Adrenal gland (tissue), 12 donors: ENCODE measurements around the gene ALDOA. TPM values are rescaled to one million over a fixed set of nuclear protein-coding genes. Genes with fewer than 3 reads are reported as not detected.
A peak's percentile ranks its signal among the peaks of the same experiment; 100 is the strongest.

Experiments used
- DNase-seq, 7 donors: peaks; one replicate each; pipeline ENCODE4 v3.0.0-alpha.2; 2019 to 2020
- H3K27ac ChIP-seq, 5 donors: fragments of 200-600 bp; sonication (generic) in 4 of 5; 1 replicate in 3 of 5; 2 replicates in 2 of 5; pipeline versions ENCODE4 v1.5.1 to v1.8.0; 2016 to 2020; ENCODE audit warnings: mild to moderate bottlenecking in 1 of 5
- H3K27me3 ChIP-seq: fragments of 200-600 bp; 2 replicates; pipeline ENCODE4 v1.8.0; 2021
- H3K36me3 ChIP-seq, 2 donors: fragments of 200-600 bp; replicated peaks in 1 of 2; 1 replicate in 1 of 2; 2 replicates in 1 of 2; pipeline versions ENCODE4 v1.5.1 to v1.8.0; 2018 to 2022
- H3K4me1 ChIP-seq, 2 donors: fragments of 200-600 bp; replicated peaks in 1 of 2; 1 replicate in 1 of 2; 2 replicates in 1 of 2; pipeline versions ENCODE4 v1.5.1 to v1.8.0; 2018 to 2021
- H3K4me3 ChIP-seq, 4 donors: fragments of 200-600 bp; sonication (generic) in 3 of 4; one replicate each; pipeline ENCODE4 v1.5.1; 2016 to 2018
- H3K9me3 ChIP-seq, 3 donors: fragments of 200-600 bp; sonication (generic) in 1 of 3; replicated peaks in 1 of 3; 1 replicate in 2 of 3; 2 replicates in 1 of 3; pipeline versions ENCODE4 v1.5.1 to v1.8.0; 2016 to 2021
- POLR2A ChIP-seq, 2 donors: fragments of 450-650 bp; IDR thresholded peaks; one replicate each; pipeline ENCODE4 v1.6.1; 2017; ENCODE audit warnings: antibody characterized with exemption in 2 of 2, mild to moderate bottlenecking in 2 of 2, moderate library complexity in 1 of 2
- whole genome bisulfite sequencing, 4 donors: extraction: QIAGEN DNeasy Blood & Tissue Kit in 2 of 4; methylation state at CpG; one replicate each; pipeline versions ENCODE4 v1.1.5 to v1.1.7; 2013 to 2017; 5-methylcytosine and 5-hydroxymethylcytosine counted together
- intact Hi-C, 2 donors: fragments of 100-400 bp; cut with DNase I; formaldehyde crosslinking; loops; one replicate each; pipeline versions ENCODE4 v1.14.1 to v1.15.0; 2022 to 2023
- polyA plus RNA-seq, 3 donors: library from polyadenylated mRNA; stranded (reverse); fragments of 200-250 nt in 2 of 3; fragments of 350-450 nt in 1 of 3; fragmentation: Illumina TruSeq in 1 of 3; extraction: RNeasy Lipid Tissue Mini Kit (QIAGEN cat#74804) in 1 of 3; gene quantifications; one replicate each; pipeline ENCODE4 v1.2.3, GENCODE V29; 2013 to 2014
- total RNA-seq, 9 donors: library from RNA; depleted of rRNA in 4 of 9; stranded (reverse); fragments of >200 nt in 4 of 9; fragments of 120-200 nt in 1 of 9; fragmentation: NEBNext Ultra II Directional in 1 of 9; extraction: Animal tissue kit (Norgen Biotek cat#: 25700) in 1 of 9; gene quantifications; one replicate each; pipeline versions ENCODE4 v1.1.0 to v1.2.4, GENCODE V29; 2013 to 2023
- TF ChIP-seq, protein P1 (sequence below), 6 experiments: fragments of 450-650 bp in 4 of 6; fragments of 200-600 bp in 2 of 6; sonication (generic) in 1 of 6; IDR thresholded peaks; 1 replicate in 5 of 6; 2 replicates in 1 of 6; pipeline versions ENCODE4 v1.5.1 to v1.8.0; 2016 to 2021; ENCODE audit warnings: antibody characterized with exemption in 6 of 6, mild to moderate bottlenecking in 2 of 6, moderate library complexity in 1 of 6
- donor health status: healthy with polysubstance abuse.
- donor health status: Bipolar disorder and iron deficiency.
- donor health status: DM: yes; HTN: yes; CAD: no.
- donor health status: DM: no; HTN: no; CAD: no.
- donor health status: DM: no; HTN: no; CAD: no.
- donor health status: DM: yes; HTN: yes; CAD: no.

The ALDOA gene
- total and polyA plus RNA-seq, 12 donors: 623 to 1,930 (median 1,345) TPM

DNA sequence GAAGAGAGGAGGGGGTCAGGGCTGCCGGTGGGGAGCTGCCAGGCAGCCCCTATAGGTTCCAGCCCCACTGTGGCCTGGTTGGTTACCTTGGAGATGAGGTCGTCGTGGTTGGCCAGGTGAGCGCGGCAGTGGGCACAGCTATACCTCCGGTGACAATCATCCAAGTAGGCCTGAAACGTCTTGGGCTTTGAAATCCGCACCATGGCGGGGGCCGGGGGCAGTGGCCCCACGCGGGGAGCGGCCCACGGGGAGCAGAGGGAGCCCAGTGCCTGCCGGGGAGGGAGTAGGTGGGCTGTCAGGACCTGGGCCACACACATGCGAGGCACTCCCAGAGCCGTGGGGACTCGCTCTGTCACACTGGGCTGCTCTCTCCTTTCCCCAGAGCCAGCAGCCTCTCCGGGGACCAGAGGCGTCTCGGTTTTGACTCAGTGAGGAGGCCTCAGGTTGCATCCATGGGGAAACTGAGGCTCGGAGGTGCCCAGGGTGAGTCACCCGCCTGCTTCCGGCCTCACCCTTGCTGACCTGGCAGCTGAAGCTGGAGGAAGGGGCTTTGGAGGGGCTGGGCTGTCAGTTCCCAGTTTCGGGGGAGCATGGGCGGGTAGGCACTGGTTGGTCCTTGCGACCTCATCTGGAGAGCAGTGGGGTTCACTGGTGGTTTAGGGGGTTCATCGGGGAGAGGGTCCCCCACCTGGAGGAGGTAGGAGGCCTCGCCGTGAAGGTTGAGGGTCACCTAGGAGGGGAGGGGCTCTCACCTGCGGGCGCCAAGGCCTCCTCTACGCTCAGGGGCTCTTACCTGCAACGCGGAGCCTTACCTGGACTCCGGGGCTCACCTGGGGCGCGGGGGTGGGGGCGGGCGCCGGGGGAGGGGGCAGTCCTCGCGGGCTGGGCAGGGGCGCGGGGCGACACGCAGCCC is 29.9 kb downstream of the ALDOA start:
- DNase-seq: peak in 3 of 7 donors; percentile 45 to 69 (median 45)
- Histone ChIP-seq H3K4me1 (peaks cover 17 to 37% of the 10 kb centered on the region in 2 donors), H3K9me3 (peaks cover 0 to 9% (median 0%) of the 10 kb centered on the region in 3 donors), H3K4me3 (peak overlapping the region in 3 of 4 donors; percentile 70 to 96 (median 75)), H3K27me3 (no peaks in the 10 kb centered on the region), H3K36me3 (peaks cover 0 to 15% of the 10 kb centered on the region in 2 donors), H3K27ac (peak overlapping the region; percentile 35 to 93 (median 84))
- WGBS, 4 donors: 10 to 13% (median 12%) methylated on average over 12 to 47 of the region's 47 CpGs
- intact Hi-C loops: loop anchor here in 1 of 2 donors (5.0 kb wide), 1 partner anchor 37 kb away; no protein-coding TSS in a partner anchor
- TF ChIP-seq, protein P1, sequence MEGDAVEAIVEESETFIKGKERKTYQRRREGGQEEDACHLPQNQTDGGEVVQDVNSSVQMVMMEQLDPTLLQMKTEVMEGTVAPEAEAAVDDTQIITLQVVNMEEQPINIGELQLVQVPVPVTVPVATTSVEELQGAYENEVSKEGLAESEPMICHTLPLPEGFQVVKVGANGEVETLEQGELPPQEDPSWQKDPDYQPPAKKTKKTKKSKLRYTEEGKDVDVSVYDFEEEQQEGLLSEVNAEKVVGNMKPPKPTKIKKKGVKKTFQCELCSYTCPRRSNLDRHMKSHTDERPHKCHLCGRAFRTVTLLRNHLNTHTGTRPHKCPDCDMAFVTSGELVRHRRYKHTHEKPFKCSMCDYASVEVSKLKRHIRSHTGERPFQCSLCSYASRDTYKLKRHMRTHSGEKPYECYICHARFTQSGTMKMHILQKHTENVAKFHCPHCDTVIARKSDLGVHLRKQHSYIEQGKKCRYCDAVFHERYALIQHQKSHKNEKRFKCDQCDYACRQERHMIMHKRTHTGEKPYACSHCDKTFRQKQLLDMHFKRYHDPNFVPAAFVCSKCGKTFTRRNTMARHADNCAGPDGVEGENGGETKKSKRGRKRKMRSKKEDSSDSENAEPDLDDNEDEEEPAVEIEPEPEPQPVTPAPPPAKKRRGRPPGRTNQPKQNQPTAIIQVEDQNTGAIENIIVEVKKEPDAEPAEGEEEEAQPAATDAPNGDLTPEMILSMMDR (IDR thresholded peaks at IDR 0.05): no peak
- TF ChIP-seq POLR2A (IDR thresholded peaks at IDR 0.05): no peak

DNA sequence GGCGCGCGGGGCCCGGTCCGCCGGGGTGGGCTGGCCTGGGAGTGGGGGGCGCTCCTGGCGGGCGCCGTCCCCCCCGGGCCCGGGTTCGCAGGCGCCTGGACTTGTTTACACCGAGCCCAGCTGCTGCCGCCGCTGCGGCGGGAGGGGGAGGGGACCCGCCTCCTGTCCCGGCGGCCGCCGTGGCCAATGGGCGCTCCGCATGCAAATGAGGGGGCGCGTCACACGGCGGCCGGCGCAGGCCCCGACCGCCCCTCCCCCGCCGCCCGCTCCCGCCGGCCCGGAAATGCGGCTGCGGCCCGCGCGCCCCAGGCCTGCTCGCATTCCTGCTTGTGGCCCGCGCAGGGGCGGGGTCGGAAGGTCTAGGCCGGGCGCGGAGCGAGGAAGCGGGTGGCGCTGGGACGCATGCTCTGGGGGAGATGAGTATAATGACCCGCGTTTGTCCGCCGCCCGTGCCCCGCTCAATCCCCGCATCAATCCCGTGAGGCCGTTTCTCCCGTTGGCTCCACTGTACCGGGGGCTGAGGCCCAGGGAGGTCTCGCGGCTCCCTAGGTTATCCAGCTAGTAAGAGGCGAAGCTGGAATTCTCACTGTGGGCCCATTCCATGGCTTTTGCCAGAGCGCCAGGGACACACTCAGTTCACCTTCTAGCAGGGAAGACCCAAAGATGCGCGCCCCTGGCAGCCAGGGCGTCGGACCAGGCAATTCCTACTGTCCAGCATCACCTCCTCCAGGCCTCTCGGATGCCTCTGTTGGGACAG is 30.7 kb downstream of the ALDOA start, which contains the start of gene YPEL3:
Gene YPEL3, minus strand, starts transcription at position 109 of the 757 bp plus-strand sequence. CDS start 731 bp downstream, outside the sequence.
- WGBS, 4 donors: 9 to 94% (median 17%) methylated on average over 4 to 73 of the region's 77 CpGs
- peak in 1 of 2 donors; percentile 75 for TF ChIP-seq POLR2A (IDR thresholded peaks at IDR 0.05)
- TF ChIP-seq, protein P1 (IDR thresholded peaks at IDR 0.05): no peak
- Histone ChIP-seq H3K27ac (peak within 1 kb of the TSS; percentile 69 to 93 (median 84)), H3K27me3 (no peaks in the 10 kb centered on the region), H3K4me1 (peaks cover 17 to 33% of the 10 kb centered on the region in 2 donors), H3K9me3 (peaks cover 0 to 9% (median 0%) of the 10 kb centered on the region in 3 donors), H3K4me3 (peak within 1 kb of the TSS in 3 of 4 donors; percentile 70 to 96 (median 75)), H3K36me3 (peaks cover 0 to 15% of the 10 kb centered on the region in 2 donors)
- DNase-seq: peak; percentile 91 to 96 (median 95)
- intact Hi-C loops: loop anchor here in 1 of 2 donors (5.0 kb wide), 1 partner anchor 36 kb away; no protein-coding TSS in a partner anchor

DNA sequence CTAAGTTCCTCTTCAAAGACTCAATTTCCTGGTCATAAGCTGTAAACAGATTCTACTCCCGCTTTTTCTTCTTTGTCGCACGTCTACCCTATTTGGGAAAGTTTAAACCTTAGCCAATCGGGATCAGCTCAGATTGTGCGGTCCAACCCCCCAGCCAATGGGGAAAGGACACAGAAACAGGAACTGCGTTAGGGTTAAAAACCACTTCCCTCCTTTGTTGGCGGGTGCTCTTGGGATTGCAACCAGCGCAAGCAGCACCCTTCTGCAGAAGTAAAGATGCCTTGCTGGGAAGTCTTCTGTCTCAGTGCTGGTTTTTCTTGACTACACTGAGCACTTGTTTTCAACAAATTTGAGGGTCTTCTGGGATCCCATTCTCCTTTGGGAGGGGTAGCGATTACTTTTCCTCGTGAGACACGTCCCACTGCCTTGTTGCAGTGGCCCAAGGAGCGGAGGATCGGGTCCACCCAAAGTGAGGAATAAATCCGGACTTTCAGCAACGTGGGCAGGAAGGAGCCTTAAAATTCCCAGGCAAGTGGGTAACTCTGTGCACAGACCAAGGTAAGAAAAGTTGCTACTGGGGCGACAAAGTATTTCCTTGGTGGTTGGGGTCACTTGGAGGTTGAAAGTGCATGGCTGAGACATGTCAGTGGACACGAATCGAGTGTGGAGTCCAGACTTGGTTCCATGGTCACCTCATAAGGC is 31.5 kb downstream of the ALDOA start:
- DNase-seq: no peak
- H3K36me3 ChIP-seq: peaks cover 0 to 15% of the 10 kb centered on the region in 2 donors
- no peaks in the 10 kb centered on the region for H3K27me3 ChIP-seq
- H3K4me1 ChIP-seq: peaks cover 17 to 29% of the 10 kb centered on the region in 2 donors
- peak overlapping the region in 3 of 5 donors; percentile 84 to 93 (median 85) for H3K27ac ChIP-seq
- peaks cover 0 to 9% (median 0%) of the 10 kb centered on the region in 3 donors for H3K9me3 ChIP-seq
- TF ChIP-seq, protein P1 (IDR thresholded peaks at IDR 0.05): no peak
- TF ChIP-seq POLR2A (IDR thresholded peaks at IDR 0.05): no peak
- H3K4me3 ChIP-seq: peak overlapping the region in 1 of 4 donors; percentile 96
- intact Hi-C loops: loop anchor here in 1 of 2 donors (5.0 kb wide), 1 partner anchor 35 kb away; no protein-coding TSS in a partner anchor
- WGBS, 4 donors: 93 to 97% (median 94%) methylated on average over 18 of the region's 18 CpGs
